HEK293 (cell line): ENCODE results near the gene SCAMP2.

ENCODE experiments used
- GLIS1 ChIP-seq: fragments of 450-650 bp; formaldehyde crosslinking; IDR thresholded peaks from 2 replicates; pipeline ENCODE4 v1.5.1; 2016; ENCODE audit warnings: missing biosample characterization, missing genetic modification characterization
- KLF10 ChIP-seq: fragments of 450-650 bp; IDR thresholded peaks from 2 replicates; pipeline ENCODE4 v1.5.1; 2018; ENCODE audit warnings: missing biosample characterization, mild to moderate bottlenecking, missing genetic modification characterization
- KLF17 ChIP-seq: fragments of 450-650 bp; formaldehyde crosslinking; IDR thresholded peaks from 2 replicates; pipeline ENCODE4 v1.5.1; 2016; ENCODE audit warnings: missing biosample characterization, missing genetic modification characterization
- PRDM4 ChIP-seq: fragments of 450-650 bp; formaldehyde crosslinking; IDR thresholded peaks from 2 replicates; pipeline ENCODE4 v1.5.1; 2017; ENCODE audit warnings: missing biosample characterization, missing genetic modification characterization
- ZBTB11 ChIP-seq: fragments of 450-650 bp; formaldehyde crosslinking; conservative IDR thresholded peaks from 2 replicates; pipeline ENCODE4 v1.5.1; 2016; ENCODE audit warnings: low read depth, missing biosample characterization, missing genetic modification characterization
- ZBTB8A ChIP-seq: fragments of 450-650 bp; formaldehyde crosslinking; IDR thresholded peaks from 2 replicates; pipeline ENCODE4 v1.5.1; 2016; ENCODE audit warnings: missing biosample characterization, missing genetic modification characterization
- ZNF132 ChIP-seq: fragments of 450-650 bp; formaldehyde crosslinking; IDR thresholded peaks from 2 replicates; pipeline ENCODE4 v1.5.1; 2017; ENCODE audit warnings: missing biosample characterization, missing genetic modification characterization, borderline replicate concordance
- ZNF175 ChIP-seq: fragments of 450-650 bp; formaldehyde crosslinking; IDR thresholded peaks from 2 replicates; pipeline ENCODE4 v1.5.1; 2016; ENCODE audit warnings: missing biosample characterization, missing genetic modification characterization
- ZNF366 ChIP-seq: fragments of 450-650 bp; formaldehyde crosslinking; conservative IDR thresholded peaks from 2 replicates; pipeline ENCODE4 v1.5.1; 2016; ENCODE audit warnings: missing biosample characterization, missing genetic modification characterization
- ZNF391 ChIP-seq: fragments of 450-650 bp; formaldehyde crosslinking; IDR thresholded peaks from 2 replicates; pipeline ENCODE4 v1.5.1; 2016; ENCODE audit warnings: low read depth, missing biosample characterization, missing genetic modification characterization, borderline replicate concordance
- ZNF48 ChIP-seq: fragments of 450-650 bp; formaldehyde crosslinking; IDR thresholded peaks from 2 replicates; pipeline ENCODE4 v1.5.1; 2016; ENCODE audit warnings: missing biosample characterization, missing genetic modification characterization
- ZNF529 ChIP-seq: fragments of 450-650 bp; formaldehyde crosslinking; IDR thresholded peaks from 2 replicates; pipeline ENCODE4 v1.5.1; 2017; ENCODE audit warnings: missing genetic modification characterization, missing biosample characterization; ENCODE audit not compliant: insufficient replicate concordance
- ZNF549 ChIP-seq: fragments of 450-650 bp; IDR thresholded peaks from 2 replicates; pipeline ENCODE4 v1.5.1; 2018; ENCODE audit warnings: missing biosample characterization, missing genetic modification characterization, mild to moderate bottlenecking, inconsistent platforms, moderate library complexity
- ZNF555 ChIP-seq: fragments of 450-650 bp; formaldehyde crosslinking; conservative IDR thresholded peaks from 2 replicates; pipeline ENCODE4 v1.5.1; 2017; ENCODE audit warnings: missing biosample characterization, mild to moderate bottlenecking, missing genetic modification characterization, inconsistent platforms
- ZNF654 ChIP-seq: fragments of 450-650 bp; formaldehyde crosslinking; IDR thresholded peaks from 2 replicates; pipeline ENCODE4 v1.5.1; 2016; ENCODE audit warnings: low read depth, missing biosample characterization, missing genetic modification characterization
- ZNF707 ChIP-seq: fragments of 450-650 bp; formaldehyde crosslinking; IDR thresholded peaks from 2 replicates; pipeline ENCODE4 v1.5.1; 2016; ENCODE audit warnings: missing biosample characterization, missing genetic modification characterization
- ZNF747 ChIP-seq: fragments of 450-650 bp; formaldehyde crosslinking; IDR thresholded peaks from 2 replicates; pipeline ENCODE4 v1.5.1; 2016; ENCODE audit warnings: missing biosample characterization, missing genetic modification characterization
- TF ChIP-seq, protein P1 (sequence below): fragments of 450-650 bp; formaldehyde crosslinking; IDR thresholded peaks from 2 replicates; pipeline ENCODE4 v1.5.0; 2017; ENCODE audit warnings: missing biosample characterization, missing genetic modification characterization, borderline replicate concordance
- TF ChIP-seq, protein P2 (sequence below): fragments of 450-650 bp; formaldehyde crosslinking; conservative IDR thresholded peaks from 2 replicates; pipeline ENCODE4 v1.5.1; 2016; ENCODE audit warnings: low read depth, missing biosample characterization, missing genetic modification characterization
- TF ChIP-seq, protein P3 (sequence below): fragments of 450-650 bp; formaldehyde crosslinking; IDR thresholded peaks from 2 replicates; pipeline ENCODE4 v1.5.1; 2017; ENCODE audit warnings: missing biosample characterization, mild to moderate bottlenecking, missing genetic modification characterization, moderate library complexity
- TF ChIP-seq, protein P4 (sequence below): sonication (generic); formaldehyde crosslinking; IDR thresholded peaks from 2 replicates; pipeline ENCODE4 v1.8.1; 2022; ENCODE audit warnings: mild to moderate bottlenecking, moderate library complexity, missing genetic modification reagents

The SCAMP2 gene

DNA sequence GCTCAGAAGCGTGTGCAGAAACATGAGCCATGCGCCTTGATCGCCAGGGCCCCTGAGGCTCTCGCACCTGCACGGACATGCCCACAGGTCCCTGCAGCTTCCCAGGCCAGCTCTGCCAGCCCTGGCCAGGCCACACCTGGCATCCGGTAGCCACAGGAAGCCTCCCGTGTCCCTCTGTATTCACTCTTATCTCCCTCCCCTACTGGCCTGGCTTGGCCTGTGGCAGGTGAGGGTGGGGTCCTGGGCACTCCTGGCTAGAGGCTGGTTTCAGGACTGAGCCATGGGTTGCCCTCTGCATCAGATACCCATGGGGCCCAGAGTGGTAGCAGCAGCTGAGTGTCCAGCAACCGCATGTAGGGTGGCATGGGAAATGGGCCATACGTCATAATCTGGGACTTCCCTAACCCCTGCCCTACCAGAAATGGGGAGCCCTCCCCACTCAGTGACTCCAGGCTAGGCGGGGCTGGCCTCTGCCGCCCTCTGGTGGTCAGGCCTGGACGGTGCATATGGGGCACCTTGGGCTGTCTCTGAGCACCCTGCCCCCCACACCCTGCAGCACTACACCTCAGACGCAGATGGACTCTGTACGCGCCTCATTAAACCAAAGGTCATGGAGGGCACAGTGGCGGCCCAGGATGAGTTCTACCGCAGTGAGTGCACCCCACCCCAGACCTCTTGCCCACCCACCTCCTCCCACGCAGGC, 73.2 kb downstream of the SCAMP2 start (continued):
- TF ChIP-seq PRDM4 (tag by site-specific recombination) = no peak
- TF ChIP-seq, protein P1, sequence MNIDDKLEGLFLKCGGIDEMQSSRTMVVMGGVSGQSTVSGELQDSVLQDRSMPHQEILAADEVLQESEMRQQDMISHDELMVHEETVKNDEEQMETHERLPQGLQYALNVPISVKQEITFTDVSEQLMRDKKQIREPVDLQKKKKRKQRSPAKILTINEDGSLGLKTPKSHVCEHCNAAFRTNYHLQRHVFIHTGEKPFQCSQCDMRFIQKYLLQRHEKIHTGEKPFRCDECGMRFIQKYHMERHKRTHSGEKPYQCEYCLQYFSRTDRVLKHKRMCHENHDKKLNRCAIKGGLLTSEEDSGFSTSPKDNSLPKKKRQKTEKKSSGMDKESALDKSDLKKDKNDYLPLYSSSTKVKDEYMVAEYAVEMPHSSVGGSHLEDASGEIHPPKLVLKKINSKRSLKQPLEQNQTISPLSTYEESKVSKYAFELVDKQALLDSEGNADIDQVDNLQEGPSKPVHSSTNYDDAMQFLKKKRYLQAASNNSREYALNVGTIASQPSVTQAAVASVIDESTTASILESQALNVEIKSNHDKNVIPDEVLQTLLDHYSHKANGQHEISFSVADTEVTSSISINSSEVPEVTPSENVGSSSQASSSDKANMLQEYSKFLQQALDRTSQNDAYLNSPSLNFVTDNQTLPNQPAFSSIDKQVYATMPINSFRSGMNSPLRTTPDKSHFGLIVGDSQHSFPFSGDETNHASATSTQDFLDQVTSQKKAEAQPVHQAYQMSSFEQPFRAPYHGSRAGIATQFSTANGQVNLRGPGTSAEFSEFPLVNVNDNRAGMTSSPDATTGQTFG (tag by site-specific recombination) = no peak
- no peak for TF ChIP-seq ZNF707 (tag by site-specific recombination)
- peak; percentile 57 for TF ChIP-seq ZNF654 (tag by site-specific recombination)
- TF ChIP-seq ZNF132 = no peak
- TF ChIP-seq KLF17 = peak; percentile 93
- no peak for TF ChIP-seq ZNF366 (tag by site-specific recombination)
- no peak for TF ChIP-seq KLF10
- no peak for TF ChIP-seq ZNF549 (tag by site-specific recombination)
- no peak for TF ChIP-seq ZNF529 (tag by site-specific recombination)
- TF ChIP-seq ZNF555 (tag by site-specific recombination) = no peak
- TF ChIP-seq, protein P2, sequence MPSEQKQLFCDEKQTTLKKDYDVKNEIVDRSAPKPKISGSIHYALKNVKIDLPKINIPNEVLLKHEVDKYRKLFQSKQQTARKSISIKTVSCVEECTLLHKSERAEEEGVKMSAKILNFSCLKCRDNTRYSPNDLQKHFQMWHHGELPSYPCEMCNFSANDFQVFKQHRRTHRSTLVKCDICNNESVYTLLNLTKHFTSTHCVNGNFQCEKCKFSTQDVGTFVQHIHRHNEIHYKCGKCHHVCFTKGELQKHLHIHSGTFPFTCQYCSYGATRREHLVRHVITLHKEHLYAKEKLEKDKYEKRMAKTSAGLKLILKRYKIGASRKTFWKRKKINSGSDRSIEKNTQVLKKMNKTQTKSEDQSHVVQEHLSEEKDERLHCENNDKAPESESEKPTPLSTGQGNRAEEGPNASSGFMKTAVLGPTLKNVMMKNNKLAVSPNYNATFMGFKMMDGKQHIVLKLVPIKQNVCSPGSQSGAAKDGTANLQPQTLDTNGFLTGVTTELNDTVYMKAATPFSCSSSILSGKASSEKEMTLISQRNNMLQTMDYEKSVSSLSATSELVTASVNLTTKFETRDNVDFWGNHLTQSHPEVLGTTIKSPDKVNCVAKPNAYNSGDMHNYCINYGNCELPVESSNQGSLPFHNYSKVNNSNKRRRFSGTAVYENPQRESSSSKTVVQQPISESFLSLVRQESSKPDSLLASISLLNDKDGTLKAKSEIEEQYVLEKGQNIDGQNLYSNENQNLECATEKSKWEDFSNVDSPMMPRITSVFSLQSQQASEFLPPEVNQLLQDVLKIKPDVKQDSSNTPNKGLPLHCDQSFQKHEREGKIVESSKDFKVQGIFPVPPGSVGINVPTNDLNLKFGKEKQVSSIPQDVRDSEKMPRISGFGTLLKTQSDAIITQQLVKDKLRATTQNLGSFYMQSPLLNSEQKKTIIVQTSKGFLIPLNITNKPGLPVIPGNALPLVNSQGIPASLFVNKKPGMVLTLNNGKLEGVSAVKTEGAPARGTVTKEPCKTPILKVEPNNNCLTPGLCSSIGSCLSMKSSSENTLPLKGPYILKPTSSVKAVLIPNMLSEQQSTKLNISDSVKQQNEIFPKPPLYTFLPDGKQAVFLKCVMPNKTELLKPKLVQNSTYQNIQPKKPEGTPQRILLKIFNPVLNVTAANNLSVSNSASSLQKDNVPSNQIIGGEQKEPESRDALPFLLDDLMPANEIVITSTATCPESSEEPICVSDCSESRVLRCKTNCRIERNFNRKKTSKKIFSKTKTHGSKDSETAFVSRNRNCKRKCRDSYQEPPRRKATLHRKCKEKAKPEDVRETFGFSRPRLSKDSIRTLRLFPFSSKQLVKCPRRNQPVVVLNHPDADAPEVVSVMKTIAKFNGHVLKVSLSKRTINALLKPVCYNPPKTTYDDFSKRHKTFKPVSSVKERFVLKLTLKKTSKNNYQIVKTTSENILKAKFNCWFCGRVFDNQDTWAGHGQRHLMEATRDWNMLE (tag by site-specific recombination) = no peak
- TF ChIP-seq ZNF175 = no peak
- TF ChIP-seq ZBTB11 = no peak
- TF ChIP-seq, protein P3, sequence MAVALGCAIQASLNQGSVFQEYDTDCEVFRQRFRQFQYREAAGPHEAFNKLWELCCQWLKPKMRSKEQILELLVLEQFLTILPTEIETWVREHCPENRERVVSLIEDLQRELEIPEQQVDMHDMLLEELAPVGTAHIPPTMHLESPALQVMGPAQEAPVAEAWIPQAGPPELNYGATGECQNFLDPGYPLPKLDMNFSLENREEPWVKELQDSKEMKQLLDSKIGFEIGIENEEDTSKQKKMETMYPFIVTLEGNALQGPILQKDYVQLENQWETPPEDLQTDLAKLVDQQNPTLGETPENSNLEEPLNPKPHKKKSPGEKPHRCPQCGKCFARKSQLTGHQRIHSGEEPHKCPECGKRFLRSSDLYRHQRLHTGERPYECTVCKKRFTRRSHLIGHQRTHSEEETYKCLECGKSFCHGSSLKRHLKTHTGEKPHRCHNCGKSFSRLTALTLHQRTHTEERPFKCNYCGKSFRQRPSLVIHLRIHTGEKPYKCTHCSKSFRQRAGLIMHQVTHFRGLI (tag by site-specific recombination) = no peak
- peak; percentile 54; the same call in 1 of the 2 replicates for TF ChIP-seq ZNF391 (tag by site-specific recombination)
- TF ChIP-seq ZBTB8A (tag by site-specific recombination) = no peak
- no peak for TF ChIP-seq ZNF48 (tag by site-specific recombination)
- no peak for TF ChIP-seq ZNF747 (tag by site-specific recombination)
- TF ChIP-seq, protein P4, sequence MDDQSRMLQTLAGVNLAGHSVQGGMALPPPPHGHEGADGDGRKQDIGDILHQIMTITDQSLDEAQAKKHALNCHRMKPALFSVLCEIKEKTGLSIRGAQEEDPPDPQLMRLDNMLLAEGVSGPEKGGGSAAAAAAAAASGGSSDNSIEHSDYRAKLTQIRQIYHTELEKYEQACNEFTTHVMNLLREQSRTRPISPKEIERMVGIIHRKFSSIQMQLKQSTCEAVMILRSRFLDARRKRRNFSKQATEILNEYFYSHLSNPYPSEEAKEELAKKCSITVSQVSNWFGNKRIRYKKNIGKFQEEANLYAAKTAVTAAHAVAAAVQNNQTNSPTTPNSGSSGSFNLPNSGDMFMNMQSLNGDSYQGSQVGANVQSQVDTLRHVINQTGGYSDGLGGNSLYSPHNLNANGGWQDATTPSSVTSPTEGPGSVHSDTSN (CRISPR knock-in tag) = no peak
- TF ChIP-seq GLIS1 = peak; percentile 23; the same call in 1 of the 2 replicates
